A673 (cell line): Measurements from ENCODE around the gene TIGD3.

ENCODE experiments used
- CTCF ChIP-seq: fragments of 300-800, 200-600 bp; sonication (generic); conservative IDR thresholded peaks from 2 replicates; pipeline ENCODE4 v1.5.1; 2017; ENCODE audit warnings: low read depth, mild to moderate bottlenecking, antibody characterized with exemption, low read length, moderate library complexity, mixed read lengths
- EZH2 ChIP-seq: fragments of 200-600 bp; sonication (generic); IDR thresholded peaks from 2 replicates; pipeline ENCODE4 v1.6.1; 2017; ENCODE audit warnings: borderline replicate concordance, low read depth, mild to moderate bottlenecking, mixed read lengths, antibody characterized with exemption, low read length; ENCODE audit not compliant: poor library complexity, severe bottlenecking

GRCh38 chr11:65378208-65378927 lies 23.8 kb downstream of the TIGD3 start:
- TF ChIP-seq EZH2: no peak
- TF ChIP-seq CTCF: 0 out of 2 replicates have a peak, but pooled peaks have one; percentile 17
